ENCODE measurements around the gene PTPRD.

DNA sequence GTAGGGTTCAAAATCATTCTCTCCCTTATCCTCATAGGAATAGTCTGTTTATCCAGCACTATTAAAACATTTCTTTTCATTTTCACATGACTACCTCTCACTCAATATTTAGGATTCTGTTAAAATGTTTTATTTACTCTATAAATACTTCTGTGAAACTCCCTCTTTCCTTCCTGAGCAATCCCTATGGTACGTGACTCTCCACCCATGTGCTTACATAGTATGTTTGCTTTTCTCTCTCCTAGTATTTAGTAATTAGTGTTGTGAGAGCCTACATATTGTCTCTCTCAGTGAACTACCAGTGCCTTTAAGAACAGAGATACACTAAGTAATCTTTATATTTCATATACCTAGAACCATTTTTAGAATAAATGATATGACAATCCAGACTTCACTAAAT, 46.0 kb downstream of the PTPRD start:
- no peak for TF ChIP-seq REST (IDR thresholded peaks at IDR 0.05; ENCODE audit: insufficient read depth in 1 of 2, low read depth in 2 of 2, low read length in 2 of 2)
- TF ChIP-seq POLR2AphosphoS5 (IDR thresholded peaks at IDR 0.05; ENCODE audit: low read depth, low read length) = no peak
- TF ChIP-seq TAF1 (IDR thresholded peaks at IDR 0.05; ENCODE audit: borderline replicate concordance, insufficient read depth, low read length) = no peak
- TF ChIP-seq SIN3A (IDR thresholded peaks at IDR 0.05; ENCODE audit: borderline replicate concordance, insufficient read depth, low read length) = no peak

All from PFSK-1 (cell line).